GM18517 (cell line): Measurements from ENCODE around the gene MTERF2.

Experiments
- ATAC-seq: cut with Tn5 transposase; IDR thresholded peaks from one replicate; pipeline ENCODE4 v1.9.1; 2021; ENCODE audit warnings: mild to moderate bottlenecking, moderate library complexity; ENCODE audit not compliant: unreplicated experiment

Gene MTERF2

DNA sequence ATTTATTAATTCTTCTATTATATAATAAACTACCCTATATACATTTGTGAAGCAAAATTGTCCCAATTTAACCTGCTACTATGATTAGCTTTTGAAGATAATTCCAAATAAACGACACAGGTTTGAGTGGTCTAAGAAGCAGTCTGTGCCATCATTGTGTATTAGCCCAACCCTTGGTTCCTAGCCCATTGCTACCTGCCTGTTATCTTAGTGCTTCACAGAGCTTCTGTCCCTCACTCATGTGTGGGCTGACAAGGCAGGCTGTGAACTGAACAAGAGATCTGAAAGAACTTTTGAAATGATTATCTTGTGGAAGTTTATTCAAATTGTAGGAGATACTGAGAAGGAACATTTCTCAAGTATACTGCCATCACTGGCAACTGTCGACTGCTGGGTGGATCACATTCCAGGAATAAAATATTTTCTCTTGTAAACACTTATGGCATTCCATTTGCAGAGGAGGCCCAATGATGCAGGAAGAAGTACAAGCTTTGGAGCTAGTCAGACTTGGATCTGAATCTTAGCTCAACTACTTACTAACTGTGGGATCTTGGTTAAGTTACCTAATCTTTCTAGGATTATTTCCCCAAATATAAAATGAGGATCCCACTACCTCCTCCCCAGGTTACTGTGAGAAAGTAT, 7.8 kb upstream of the MTERF2 start:
- ATAC-seq, result no peak

DNA sequence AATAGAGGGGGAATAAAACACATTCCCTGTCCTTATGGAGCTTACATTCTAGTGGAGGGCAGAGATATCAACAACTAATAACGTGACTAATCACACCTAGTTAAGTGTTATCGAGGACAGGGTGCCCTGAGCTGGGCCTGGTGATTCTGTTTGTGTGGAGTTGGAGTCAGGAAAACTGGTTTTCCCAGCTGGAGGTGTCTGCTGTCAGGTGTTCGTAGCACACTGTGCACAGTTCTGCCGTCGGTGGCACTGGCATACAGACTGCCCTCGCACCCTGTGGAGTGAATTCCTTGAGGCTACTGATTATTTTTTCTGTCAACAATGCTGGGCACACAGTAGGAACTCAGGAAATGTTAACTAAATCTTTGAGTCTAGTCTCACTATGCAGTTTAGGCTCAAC, 900 bp upstream of the MTERF2 start:
- ATAC-seq, result no peak

DNA sequence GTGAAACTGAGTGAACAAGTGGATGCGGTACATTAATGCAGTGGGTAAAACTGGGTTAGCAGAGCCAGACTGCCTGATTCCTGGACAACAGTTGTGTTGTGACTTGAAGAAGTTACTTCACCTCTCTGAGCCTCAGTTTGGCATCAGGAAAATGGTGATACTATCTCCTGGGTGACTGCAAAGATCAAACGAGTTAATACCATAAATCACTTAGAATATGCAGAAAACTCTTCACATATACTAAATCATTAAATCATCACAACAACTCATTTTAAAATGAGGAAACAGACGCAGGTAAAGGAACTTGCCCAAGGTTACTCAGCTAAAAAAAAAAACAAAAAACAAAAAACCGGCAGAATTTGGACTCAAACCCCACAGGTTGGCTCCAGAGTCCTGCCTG, 811 bp downstream of the MTERF2 start:
- no peak for ATAC-seq

DNA sequence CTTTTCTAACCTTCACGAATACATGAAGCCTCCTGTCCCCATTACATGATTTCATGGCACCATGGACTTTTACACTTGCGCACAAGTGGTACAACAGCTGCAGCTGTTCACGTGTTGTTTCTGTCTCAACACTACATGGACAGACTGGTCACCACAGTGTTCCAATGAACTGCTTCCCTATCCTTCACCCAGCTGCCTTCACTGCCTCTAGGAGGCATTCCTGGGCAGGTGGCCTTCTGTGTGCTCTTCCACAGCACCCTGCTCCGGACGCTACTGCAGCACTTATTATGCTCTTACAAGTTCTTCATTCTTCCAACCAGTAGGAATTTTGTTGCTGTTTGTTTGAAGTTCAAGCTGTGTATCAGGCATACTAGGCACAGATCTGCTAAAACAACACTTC, 1.5 kb downstream of the MTERF2 start:
- no peak for ATAC-seq

DNA sequence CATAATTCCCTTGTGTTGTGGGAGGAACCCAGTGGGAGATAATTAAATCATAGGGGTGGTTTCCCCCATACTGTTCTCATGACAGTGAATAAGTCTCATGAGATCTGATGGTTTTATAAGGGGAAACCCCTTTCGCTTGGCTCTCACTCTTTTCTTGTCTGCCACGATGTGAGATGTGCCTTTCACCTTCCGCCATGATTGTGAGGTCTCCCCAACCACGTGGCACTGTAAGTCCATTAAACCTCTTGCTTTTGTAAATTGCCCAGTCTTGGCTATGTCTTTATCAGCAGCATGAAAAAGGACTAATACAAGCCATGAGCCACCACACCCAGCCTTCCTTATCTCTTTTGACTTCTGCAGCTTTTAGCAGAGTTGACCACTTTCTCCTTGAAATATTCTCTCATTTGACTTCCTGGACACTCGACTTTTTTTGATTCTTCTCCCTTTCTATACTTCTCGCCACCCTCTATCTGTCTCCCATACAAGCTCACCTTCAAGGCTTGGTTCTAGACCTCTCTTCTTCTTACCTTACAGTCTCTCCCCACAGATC, 2.3 kb downstream of the MTERF2 start:
- no peak for ATAC-seq

DNA sequence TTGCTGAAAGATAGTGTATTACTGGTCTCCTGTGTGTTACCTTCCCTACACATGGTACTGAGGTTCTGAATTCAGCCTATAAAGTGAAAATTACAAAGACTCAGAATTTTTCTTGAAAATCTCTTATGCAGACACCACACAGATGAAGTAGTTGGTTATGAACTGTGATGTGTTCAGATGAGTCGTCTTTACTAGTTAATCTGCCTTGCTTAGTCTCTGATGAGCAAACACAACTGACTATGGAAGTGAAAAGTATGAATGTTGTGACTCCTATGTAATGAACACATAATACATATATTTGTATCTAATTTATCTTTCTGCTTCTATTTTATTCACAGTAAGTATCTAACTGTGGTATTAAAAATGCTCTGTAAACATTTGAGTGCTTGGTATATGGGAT, 4.7 kb downstream of the MTERF2 start:
- no peak for ATAC-seq

DNA sequence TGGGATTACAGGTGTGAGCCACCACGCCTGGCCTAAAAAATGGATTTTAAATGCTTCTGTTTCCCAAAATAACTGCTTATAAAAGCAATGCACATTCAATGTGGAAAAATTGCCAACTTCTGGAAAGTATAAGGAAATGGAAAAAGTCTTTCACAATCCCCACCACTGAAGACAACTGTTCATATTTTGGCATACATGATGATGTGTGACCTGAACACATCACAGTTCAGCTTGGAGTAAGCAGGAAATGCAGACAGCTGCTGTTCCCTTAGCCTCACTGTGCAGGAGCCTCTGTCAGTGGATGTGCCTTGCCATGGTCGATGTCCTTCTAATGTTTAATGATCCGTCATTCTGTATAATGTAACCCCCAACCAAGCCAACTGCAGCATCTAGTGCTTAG, 5.2 kb downstream of the MTERF2 start:
- ATAC-seq, result no peak

DNA sequence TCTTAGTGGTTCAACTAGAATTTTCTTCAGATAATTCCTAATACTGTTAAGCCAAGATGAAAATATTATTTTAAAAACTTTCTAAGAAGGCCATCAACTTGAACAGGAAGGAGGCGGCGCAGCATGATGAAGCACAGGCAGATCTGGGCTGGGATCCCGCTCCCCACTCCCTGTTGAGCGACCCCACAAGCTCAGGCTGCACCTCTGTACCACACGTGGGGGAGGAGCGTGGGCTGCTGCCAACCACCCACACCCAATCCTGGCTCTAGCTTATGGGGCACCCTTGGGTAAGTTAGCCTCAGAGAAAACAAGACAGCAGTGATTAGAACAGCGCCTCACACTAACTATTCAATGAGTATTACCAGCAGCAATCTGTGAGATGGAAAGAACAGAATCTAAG, 6.0 kb downstream of the MTERF2 start:
- no peak for ATAC-seq

DNA sequence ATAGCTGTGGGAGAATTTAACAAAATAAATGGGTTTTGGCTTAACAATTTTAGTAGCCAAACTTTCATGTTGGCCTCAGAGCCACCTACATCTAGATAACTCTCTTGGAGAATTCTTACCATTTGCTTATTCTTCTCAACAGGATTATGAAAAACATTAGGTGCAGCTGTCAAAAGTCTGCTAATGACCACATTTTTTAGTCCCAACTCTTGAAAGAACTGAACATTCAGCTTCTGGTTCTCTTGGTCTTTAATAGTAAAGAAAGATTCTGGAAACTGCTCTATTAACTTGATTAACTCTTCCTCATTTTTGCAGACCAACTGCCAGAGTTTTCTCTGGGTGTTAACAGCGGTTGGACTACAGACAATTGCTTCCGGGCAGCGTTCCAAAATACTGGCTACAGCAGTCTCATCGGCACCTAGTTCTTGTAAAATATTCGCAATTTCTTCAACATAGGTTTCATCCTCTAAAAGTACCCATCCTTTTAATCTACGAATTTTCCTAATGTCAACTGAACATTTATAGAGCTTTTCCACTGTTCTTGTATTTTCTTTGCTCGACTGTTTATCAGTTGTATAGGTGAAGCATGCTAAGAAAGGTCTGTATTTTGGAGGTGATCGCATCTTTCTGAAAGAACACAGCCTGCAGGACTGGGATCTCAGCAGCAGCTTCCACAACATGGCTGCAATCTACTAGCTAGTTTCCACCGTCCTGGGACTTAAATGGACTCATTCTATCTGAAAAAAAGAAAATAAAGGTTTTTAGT, 8.7 kb downstream of the MTERF2 start:
- no peak for ATAC-seq

DNA sequence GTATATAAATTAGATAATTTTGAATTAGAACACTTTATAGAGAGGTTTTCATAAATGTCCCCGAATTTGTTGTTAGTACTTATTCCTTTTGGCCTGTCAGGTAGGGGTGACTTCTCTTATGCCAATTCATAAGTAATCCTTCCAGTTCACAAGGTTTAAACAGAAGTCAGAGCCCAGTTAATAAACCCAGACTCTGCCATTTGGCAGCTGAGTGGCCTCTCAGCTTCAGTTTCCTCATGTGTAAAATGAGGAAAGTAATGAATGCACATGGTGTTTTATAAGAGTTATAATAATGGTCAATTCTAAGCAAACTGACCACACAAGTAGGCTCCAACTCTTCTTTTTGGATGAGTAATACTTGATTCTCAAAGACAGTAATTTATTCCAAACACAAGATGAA, 10.3 kb downstream of the MTERF2 start:
- ATAC-seq, result no peak

DNA sequence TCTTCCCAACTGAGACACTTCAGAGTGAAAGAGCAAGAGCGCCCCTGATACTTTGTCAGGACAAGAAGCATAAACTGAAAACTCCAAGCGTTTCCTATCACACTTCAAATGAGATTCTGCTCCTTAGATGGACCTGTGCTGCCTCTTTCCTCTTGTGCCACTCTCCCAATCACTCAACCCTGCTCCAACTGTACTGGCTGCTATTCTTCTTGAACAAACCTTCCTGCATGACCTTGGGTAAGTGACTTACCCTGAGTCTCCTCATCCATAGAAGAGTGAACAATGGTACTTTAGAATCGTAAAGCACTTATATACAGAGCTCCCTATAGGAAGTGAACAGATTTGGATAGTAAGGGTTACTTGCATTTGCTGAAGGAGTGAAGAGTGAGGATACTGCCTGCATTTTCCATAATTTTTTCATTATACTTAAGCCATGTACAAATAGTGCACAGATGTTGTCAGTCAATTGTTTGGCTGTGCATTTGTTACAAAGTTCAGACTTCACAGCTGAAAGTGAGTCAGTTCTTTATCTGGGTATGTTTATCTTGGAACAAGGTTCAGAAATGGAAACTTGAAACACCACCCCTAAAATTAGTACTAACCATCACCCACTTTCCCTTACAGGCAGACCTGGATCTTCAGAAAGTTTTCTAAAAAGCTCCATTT, 10.8 kb downstream of the MTERF2 start:
- ATAC-seq, result no peak

DNA sequence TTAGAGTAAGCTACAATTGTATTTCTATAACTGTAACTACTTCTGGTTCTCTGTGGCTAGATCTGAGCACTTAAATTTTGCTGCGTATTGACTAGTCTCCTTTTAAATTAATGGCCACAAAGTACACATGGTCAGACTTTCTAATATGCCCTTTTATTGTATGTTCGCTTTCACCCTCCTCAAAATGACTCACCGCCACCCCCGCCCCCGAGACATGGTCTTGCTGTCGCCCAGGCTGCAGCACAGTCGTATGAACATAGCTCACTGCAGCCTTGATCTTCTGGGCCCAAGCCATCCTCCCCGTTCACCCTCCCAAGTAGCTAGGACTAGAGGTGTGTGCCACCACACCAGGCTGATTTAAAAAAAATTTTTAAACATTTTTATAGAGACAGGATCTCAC, 11.8 kb downstream of the MTERF2 start:
- ATAC-seq, result no peak

DNA sequence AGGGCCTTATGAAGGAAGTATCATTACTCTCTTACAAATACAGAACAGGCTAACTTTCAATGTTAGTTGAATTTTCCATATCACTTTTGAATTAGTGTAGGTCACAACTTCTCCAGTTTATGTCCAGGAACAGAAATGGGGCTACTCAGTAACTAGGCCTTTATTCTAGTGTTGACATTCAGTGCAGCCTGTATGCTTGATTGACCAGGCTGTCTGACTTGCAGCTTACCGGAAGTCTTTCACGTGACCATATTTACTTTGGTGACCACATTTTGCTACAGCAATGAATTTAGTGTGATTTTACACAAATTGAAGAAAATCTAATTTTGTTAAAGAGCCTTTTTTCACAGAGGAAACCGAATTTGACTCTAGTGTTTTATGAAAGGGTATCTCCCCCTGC, 12.4 kb downstream of the MTERF2 start:
- peak; percentile 81 for ATAC-seq

DNA sequence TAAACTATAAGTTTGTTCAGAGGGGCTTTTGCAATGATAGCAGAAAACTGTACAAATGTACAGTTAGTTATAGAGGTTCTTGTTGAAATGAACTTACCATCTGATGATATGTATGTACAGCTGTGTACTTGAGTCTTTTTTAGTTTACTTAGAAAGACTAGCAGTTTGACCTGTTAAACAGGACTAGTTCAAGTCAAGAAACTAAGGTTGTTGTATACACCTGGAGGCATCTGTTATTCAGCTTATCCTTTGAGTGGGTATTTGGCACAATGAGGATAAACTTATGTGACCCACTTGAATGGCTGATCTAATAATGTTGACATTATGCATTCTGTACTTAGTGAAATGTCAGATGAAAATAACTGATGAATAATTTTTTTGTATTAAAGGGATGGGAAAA, 13.4 kb downstream of the MTERF2 start:
- no peak for ATAC-seq

DNA sequence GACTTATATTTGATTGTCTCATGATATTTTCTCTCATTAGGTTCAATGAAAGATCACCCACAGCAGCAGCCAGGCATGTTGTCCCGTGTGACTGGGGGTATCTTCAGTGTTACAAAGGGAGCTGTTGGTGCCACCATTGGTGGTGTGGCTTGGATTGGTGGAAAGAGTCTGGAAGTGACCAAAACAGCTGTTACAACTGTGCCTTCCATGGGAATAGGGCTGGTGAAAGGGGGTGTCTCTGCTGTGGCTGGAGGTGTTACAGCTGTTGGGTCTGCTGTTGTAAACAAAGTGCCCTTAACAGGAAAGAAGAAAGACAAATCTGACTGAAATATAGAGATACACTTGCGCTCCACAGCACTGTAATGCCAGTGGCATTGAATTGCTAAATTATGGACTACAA, 15.9 kb downstream of the MTERF2 start:
- no peak for ATAC-seq

DNA sequence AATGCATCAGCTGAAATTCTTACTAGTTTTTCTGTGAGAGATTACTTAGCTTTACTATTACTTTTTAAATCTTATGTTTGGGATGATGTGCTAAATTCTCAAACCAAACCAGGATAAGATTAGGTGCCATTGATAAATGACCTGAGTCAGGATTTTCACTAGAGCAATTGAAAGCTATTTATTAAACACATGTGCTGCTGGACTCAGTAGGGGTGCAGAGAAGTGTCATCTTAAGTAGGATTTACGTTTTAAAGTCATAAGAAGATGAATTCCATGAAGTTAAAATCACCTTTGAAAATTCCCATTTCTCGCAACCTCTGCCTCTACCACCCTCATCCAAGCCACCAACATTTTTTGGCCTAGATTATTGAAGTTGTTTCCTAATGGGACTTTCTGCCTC, 22.4 kb downstream of the MTERF2 start:
- ATAC-seq, result no peak

DNA sequence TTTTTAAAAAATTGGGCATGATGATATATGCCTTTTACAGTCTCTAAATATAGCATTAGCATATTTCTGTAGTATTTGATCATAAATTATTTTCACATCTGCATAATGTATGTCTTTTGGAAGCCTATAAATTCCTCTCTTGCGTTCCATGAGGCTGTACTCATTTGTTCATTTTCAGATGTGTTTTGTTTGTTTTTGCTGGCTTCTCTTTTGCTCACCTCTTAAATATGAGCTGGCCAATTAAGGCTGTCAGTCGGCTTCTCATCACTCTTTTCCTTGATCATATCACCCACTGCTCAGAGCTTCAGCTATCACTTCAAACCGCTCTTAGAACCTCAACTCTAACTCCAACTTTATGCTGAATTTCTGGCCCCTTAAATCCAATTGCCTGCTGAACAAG, 24.7 kb downstream of the MTERF2 start:
- ATAC-seq, result no peak

DNA sequence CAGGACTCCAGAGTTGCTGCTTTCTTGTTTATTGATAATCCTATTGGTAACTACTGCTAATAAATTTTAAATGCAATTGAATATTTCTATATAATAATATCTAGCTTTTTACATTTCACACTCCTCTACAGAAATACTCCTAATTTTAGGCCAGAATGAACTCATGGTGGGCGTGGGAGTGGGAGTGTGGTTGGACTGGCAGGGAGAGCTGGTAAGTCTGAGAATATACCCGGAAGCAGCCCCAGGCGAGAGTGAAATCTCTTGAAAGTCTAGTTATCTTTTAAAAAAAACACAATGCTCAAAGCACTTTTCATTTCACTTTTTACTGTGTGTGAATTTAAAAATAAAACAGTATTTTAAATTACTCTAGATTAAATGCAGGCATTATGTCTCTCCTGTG, 26.5 kb downstream of the MTERF2 start:
- ATAC-seq, result no peak

DNA sequence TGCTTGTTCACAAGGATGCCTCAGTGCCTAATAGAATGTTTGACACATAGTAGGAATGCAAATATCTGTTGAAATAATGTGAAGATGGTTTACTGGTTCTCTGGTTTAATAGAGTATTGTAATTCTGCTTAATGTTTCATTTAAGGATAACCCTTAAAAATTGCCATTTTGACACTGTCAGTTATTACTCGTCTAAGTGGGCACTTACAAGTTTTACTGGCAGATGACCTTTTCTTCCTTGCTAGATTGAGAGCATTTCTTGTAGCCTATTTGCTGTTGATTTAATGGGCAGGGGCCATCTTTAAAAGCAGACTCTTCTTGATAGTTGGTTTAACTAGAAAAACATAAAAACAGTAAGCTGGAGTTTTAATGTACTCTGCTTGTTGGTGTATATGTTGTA, 29.4 kb downstream of the MTERF2 start:
- no peak for ATAC-seq

DNA sequence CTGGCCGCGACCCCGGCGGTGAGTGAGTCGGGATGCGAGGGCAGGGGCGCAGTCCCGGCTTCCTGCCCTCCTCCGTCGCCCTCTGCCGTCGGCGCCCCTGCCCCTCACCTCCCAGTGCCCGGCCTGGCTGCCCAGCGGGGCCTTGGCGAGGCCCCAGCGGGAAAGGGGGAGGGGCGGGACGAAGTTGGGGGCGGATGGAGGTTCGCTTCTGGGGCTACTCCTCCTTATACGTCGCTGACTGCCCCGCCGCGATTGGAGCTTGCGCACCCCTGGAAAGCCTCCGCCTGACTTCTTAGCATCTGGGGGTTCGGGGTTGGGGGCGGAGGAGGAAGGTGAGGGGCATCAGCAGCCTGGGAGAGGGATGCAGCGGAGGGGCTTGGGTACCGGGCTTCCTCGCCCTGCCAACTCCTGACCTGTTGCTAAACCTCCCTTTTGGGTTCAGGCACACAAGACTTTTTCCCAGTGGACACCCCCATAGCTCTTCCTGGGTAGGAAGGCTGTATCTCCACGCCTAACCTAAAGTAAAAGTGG, 30.8 kb downstream of the MTERF2 start:
- no peak for ATAC-seq

DNA sequence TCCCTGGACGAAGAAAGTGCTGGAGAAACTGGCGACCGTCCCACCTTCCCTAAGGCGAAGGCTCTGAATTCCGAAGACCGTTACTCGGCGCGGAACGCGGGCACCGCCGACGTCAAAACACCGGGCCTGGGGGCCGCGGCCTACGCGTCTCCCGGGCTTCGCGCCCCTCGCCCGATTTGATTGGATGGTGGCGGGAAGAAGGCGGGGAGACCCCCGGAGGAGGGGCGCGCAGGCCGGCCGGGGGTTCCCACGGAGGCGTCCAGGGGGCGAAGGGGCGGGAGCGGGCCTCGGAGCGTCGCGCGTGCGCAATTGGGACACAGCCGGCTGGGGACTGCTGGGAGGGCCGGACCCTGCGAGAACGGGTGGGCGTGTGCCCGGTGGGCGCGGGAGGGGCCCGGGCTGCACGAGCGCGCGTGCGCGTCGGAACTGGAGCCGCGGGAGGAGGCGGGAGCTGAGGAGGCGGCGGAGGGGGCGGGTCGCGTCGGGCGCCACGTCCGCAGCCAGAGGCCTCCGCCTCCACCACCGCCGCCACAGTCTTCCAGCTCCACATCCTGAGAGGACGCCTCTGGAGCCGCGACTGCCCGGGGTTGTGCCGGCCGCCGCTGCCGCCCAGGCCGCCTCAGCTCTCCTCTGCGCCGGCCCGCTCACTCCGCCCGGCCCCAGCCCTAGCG, 31.4 kb downstream of the MTERF2 start, which contains the start of gene TMEM263:
TMEM263 (plus strand) TSS at position 531 of the 671 bp plus-strand sequence. CDS start 11,210 bp downstream, outside the sequence.
- peak; percentile 71 for ATAC-seq
